GM12878 (cell line): ENCODE data around the gene SH3D19.

ENCODE experiments used
- BACH1 ChIP-seq: fragments of 450-650 bp; IDR thresholded peaks from 2 replicates; pipeline ENCODE4 v1.6.1; 2017; ENCODE audit warnings: mild to moderate bottlenecking, borderline replicate concordance
- EZH2 ChIP-seq: IDR thresholded peaks from 2 replicates; pipeline ENCODE4 v1.6.1; 2012; ENCODE audit warnings: low read depth, mild to moderate bottlenecking, control low read depth, inconsistent platforms, low read length, borderline replicate concordance; ENCODE audit not compliant: control insufficient read depth
- KDM1A ChIP-seq: fragments of 200-600 bp; sonication (generic); IDR thresholded peaks from 2 replicates; pipeline ENCODE4 v1.6.1; 2016; ENCODE audit warnings: borderline replicate concordance
- POLR2A ChIP-seq: IDR thresholded peaks from 2 replicates; pipeline ENCODE4 v1.6.1; 2011; ENCODE audit warnings: low read depth, mild to moderate bottlenecking, low read length
- POLR2AphosphoS5 ChIP-seq: IDR thresholded peaks from 2 replicates; pipeline ENCODE4 v1.6.1; 2011; ENCODE audit warnings: mild to moderate bottlenecking, low read length, inconsistent platforms
- TF ChIP-seq, protein P1 (sequence below): IDR thresholded peaks from 2 replicates; pipeline ENCODE4 v1.6.1; 2012; ENCODE audit warnings: low read depth, low read length, improper control_type of control experiment
- TF ChIP-seq, protein P2 (sequence below), 3 experiments: IDR thresholded peaks in 2 of 3; conservative IDR thresholded peaks in 1 of 3; 2 replicates each; pipeline ENCODE4 v1.5.1; 2011; ENCODE audit warnings: low read depth in 3 of 3, low read length in 3 of 3, mild to moderate bottlenecking in 3 of 3, control low read depth in 2 of 3, moderate library complexity in 2 of 3, inconsistent platforms in 1 of 3, mixed read lengths in 1 of 3; ENCODE audit not compliant: control insufficient read depth in 2 of 3, insufficient read depth in 1 of 3; ENCODE audit errors: extremely low read depth in 1 of 3

DNA sequence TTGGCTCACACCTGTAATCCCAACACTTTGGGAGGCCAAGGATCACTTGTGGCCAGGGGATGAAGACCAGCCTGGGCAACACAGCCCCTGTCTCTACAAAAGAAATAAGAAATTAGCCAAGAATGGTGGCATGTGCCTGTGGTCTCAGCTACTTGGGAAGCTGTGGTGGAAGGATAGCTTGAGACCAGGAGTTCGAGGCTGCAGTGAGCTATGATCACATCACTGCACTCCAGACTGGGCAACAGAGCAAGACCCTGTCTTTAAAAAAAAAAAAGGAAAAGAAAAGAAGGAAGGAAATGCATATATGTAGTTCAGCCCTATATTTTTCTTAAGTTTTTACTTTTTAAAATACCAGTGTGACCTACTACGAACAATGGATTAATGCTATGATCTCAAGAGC is 33.4 kb downstream of the SH3D19 start:
- TF ChIP-seq, protein P1, sequence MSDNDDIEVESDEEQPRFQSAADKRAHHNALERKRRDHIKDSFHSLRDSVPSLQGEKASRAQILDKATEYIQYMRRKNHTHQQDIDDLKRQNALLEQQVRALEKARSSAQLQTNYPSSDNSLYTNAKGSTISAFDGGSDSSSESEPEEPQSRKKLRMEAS, result no peak
- TF ChIP-seq, protein P2, sequence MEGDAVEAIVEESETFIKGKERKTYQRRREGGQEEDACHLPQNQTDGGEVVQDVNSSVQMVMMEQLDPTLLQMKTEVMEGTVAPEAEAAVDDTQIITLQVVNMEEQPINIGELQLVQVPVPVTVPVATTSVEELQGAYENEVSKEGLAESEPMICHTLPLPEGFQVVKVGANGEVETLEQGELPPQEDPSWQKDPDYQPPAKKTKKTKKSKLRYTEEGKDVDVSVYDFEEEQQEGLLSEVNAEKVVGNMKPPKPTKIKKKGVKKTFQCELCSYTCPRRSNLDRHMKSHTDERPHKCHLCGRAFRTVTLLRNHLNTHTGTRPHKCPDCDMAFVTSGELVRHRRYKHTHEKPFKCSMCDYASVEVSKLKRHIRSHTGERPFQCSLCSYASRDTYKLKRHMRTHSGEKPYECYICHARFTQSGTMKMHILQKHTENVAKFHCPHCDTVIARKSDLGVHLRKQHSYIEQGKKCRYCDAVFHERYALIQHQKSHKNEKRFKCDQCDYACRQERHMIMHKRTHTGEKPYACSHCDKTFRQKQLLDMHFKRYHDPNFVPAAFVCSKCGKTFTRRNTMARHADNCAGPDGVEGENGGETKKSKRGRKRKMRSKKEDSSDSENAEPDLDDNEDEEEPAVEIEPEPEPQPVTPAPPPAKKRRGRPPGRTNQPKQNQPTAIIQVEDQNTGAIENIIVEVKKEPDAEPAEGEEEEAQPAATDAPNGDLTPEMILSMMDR (IDR thresholded peaks at IDR 0.05 in 2 of 3, conservative IDR thresholded peaks at IDR 0.05 in 1 of 3; ENCODE audit: control insufficient read depth in 2 of 3, extremely low read depth in 1 of 3, insufficient read depth in 1 of 3, low read depth in 3 of 3, low read length in 3 of 3), result no peak
- TF ChIP-seq EZH2 (no peak), POLR2AphosphoS5 (no peak), KDM1A (no peak), POLR2A (no peak), BACH1 (no peak)
